ENCODE results near the gene CFL1.
"Not testable (repeated sequence)": the region's sequence is repeated elsewhere in the genome, so short reads cannot be mapped to it uniquely, and the experiment has no call there.

- TF ChIP-seq, protein P1, sequence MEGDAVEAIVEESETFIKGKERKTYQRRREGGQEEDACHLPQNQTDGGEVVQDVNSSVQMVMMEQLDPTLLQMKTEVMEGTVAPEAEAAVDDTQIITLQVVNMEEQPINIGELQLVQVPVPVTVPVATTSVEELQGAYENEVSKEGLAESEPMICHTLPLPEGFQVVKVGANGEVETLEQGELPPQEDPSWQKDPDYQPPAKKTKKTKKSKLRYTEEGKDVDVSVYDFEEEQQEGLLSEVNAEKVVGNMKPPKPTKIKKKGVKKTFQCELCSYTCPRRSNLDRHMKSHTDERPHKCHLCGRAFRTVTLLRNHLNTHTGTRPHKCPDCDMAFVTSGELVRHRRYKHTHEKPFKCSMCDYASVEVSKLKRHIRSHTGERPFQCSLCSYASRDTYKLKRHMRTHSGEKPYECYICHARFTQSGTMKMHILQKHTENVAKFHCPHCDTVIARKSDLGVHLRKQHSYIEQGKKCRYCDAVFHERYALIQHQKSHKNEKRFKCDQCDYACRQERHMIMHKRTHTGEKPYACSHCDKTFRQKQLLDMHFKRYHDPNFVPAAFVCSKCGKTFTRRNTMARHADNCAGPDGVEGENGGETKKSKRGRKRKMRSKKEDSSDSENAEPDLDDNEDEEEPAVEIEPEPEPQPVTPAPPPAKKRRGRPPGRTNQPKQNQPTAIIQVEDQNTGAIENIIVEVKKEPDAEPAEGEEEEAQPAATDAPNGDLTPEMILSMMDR (IDR thresholded peaks at IDR 0.05): not testable (repeated sequence)
- not testable (repeated sequence) for TF ChIP-seq POLR2AphosphoS5, EP300 (IDR thresholded peaks at IDR 0.05)
Measured at GRCh38 chr11:65892137-65892540, 34.2 kb upstream of the CFL1 start.
